ENCODE data around the gene ST6GALNAC2.
"Not testable (repeated sequence)": the region's sequence is repeated elsewhere in the genome, so short reads cannot be mapped to it uniquely, and the experiment has no call there.

ST6GALNAC2 gene

DNA sequence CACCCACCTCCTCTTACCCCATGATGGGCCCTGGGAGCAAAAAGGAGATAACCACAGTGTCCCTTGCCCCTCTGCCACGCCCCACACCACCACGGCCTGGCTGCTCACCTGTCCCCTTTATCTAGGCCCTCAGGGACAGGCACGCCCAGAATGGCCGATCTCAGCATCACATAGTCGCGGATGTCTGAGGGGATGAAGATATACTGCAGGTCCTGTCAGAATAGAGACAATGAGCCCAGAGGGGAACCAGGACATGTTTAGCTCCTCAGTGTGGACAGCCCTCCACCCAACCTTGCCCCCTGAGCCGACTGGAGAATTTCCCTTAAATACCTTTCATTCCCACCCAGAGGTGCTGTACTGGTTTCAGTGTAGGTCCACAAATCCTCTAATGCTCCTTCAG, 15.2 kb downstream of the ST6GALNAC2 start:
- no peak for DNase-seq (ENCODE audit: low read depth)

DNA sequence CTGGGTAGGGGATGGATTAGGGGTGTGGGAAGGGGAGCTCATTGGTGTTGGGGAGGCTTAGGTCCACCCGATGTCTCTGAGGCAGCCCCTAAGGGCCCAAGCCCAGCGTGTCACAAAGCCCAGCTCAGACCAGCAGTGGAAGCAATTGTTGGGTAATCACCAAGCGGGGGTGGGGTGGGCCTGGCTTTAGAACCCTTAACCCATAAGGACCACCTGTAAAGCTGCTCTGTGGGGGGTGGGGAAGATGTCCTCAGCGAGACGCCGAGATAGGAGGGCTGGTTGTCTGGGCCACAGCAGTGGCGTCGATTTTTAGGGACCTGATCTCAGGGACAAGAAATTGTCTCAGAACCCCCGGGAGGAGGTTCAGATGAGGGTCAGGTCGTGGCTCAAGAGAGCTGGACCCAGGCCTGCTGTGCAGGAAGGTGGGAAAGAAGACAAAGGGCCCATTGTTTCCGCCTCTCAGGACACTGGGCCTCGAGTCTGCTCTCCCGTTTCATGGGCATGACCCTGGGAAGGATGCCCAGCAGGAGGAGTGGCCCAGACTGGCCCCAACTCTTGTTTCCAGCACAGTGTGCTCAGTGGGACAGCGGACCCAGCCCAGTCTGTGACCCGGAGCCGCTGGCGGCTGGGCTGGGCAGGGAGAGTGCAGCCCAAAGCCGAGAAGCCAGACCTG, 15.9 kb downstream of the ST6GALNAC2 start:
- DNase-seq (ENCODE audit: low read depth): no peak

DNA sequence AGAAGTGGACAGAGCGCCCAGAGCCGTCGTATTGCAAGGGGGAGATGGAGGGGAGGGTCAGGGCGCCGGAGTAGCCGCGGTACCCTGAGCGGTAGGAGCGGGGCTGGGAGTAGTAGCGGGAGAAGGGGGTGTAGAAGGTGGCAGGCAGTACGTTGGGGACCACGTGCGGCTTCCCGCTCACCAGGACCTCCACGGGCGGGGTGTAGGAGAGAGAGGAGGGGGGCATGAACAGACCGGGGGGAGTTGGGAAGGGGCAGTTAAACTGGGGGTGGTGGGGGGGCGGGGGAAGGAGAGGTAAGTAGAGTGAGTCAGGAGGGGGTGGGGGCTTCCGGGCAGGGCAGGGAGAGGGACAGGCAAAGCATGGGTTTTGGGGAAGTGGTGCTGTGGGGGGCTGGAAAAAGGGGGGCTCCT, 16.8 kb downstream of the ST6GALNAC2 start:
- no peak for DNase-seq (ENCODE audit: low read depth)

DNA sequence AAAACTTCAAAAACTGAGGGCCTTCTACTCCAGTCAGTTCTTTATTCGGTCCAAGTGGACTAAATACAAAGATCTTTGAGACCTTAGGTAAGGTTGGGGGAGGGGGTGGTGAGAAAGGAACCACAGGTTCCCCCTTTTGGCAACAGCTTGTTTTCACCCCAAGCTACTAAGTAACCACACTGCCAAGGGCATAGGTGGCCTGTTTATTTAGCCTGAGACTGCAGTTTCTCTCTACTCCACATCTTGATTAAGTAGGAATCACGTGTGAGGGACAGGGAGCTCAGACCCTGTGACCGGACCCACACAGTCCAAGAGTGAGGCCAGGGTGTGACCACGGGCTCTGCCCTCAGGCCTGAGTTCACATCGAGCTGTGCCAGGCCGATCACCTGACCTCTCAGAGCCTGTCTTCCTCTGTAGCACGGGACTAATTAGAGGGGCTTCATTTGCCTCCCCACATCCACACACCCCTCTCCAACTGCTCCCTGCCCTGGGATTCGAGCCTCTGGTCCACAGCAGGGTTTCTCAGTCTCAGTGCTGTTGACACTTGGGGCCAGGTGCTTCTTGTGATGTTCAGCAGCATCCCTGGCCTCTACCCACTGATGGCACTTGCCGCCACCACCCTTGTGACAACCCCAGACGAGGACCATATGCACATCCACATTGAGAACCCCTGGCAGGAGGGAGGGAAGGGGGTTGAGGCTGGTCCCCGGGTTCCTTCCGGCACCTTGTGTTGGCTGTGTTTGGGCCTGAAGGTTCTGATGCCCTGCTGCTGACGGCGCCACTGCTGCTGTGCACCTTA, 17.8 kb downstream of the ST6GALNAC2 start:
- no peak for DNase-seq (ENCODE audit: low read depth)

DNA sequence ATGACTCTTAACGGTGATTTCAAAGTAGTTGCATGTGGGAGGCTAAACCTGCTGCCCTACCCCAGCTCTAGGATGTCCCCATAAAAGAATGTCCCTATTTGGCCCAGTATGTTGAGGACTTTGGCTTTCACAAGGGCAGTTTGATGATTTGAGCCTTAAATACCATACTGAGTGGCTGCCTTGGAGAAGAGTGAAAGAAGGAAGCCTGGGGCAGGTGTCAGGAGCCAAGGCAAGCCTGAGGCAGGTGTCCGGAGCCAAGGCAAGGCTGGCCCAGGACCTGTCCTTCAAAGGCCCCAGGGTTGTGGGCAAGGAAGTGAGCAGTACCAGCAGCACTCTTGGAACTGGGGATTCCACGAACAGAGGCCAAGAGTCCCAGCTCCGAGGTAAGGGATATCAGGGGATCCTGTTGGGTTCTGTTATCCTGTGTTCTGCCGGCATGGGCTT, 18.6 kb downstream of the ST6GALNAC2 start:
- DNase-seq (ENCODE audit: low read depth): no peak

DNA sequence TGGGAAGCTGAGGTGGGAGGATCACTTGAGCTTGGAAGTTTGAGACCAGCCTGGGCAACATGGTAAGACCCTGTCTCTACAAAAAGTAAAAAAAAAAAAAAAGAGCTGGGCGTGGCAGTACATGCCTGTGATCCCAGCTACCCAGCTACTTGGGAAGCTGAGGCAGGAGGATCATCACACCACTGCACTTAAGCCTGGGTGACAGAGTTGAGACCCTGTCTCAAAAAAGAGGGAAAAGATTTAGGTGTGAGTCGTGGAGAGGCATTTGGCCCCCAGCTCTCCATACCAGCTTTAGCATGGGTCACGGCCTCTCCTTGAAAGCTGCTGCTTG, 19.1 kb downstream of the ST6GALNAC2 start:
- no peak for DNase-seq (ENCODE audit: low read depth)

DNA sequence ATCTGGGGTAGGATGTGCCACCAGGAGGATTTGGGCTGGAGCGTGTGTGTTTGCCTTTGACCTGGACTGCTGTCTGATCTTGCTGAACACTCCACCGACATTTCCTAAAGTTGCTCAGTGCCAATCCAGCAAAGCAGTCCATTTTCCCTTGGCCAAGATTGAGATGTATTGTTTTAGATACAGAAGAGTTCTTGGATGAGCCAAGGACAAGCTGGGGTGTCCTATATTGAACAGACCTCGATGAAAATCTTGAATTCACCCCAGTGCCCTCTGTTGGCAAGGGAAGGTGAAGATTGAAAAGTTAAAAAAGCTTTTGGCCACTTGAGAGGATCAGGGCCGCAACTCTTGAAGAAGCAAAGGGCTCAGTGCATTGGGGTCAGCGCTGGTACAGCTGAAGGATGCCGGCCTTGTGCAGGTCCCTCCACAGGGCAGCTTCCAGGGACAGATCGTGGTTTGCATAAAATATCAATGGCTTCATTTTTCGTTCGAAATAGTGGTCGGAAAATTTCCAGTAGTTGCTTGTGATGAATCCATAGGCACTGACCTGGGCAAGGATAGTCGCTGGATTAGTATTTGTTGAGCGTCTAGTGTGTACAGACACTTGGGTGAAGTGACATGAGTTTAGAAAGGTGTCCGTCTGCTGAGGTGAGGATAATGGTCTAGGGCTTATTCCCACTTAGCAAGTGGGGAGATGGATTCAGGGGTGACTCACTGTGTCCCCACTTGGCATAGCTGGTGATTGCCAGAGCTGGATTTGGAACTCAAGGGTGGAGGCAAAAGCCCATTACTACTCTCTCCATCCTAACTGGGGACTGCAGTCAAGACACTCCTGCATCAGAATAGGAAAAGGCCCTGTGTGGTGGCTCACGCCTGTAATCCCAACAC, 19.7 kb downstream of the ST6GALNAC2 start:
- DNase-seq (ENCODE audit: low read depth): no peak

DNA sequence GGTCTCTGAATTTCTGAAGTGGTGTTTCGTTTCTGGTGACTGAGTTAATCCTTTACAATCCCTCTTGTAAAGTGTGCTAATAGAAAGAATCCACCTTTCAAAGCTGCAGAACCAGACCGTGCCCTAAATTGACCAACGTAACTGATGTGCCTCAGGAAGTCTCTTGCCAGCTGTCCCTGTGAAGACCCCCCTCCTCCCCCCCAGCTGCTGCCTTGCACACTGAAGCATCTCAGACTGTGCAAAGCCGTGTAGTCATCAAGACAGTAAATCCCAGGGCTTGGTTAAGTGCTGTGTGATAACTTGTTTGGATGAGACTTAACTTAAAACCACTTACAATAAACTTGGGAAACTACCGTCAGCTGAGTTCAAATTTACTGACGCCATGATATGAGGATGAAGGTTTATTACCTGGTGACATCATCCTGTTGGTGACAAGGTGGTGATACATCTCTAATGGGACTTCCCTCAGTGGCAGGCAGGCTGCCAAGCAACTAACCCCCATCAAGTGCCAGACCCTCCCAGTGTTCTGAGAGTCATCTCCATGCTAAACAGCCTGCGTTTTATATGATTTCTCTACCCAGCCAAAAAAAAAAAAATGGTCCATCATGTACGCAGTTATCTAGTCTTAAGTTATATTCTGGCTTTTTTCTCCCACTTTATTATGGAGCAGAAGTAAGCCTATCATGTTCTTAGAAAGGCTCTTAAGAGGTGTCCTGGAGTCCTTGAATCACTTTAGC, 20.5 kb downstream of the ST6GALNAC2 start:
- DNase-seq (ENCODE audit: low read depth): not testable (repeated sequence)

DNA sequence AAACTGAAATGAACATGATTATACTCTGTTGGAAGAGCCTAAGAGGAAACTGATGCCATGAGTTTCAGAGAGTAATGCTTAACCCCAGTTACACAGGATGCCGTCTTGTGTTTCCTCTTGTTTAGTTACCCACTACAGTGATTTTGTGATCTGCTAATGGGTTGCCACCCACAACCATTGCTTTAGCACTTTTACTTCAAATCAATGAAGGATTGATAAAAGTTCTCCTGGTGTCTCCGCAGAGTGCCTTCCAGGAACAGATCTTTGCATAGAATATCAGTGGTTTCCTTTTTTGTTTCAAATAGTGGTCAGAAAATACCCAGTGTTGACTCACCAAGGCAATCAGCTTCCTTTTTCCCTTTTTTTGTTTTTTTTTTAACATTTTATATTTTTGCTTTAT, 22.3 kb downstream of the ST6GALNAC2 start:
- DNase-seq (ENCODE audit: low read depth): not testable (repeated sequence)

DNA sequence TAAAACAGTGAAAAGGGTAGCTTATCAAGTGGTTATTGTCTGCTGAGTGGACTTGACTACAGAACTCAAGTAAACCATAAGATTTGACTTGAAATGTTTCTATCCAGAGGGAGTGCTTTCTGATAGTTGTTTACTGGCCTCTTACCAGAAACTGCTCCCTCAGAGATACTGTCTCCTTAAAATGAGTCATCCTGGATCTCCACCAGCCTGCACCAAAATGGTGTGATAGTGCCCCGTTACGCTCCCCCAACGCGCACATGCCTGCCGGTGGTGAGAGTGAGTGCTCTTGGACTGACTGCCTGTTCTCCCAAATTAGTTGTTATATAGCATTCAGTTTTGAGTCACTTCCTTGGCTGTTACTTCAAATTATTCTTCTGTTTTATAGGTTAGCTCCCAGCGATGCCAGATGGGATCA, 22.9 kb downstream of the ST6GALNAC2 start:
- DNase-seq (ENCODE audit: low read depth): no peak

DNA sequence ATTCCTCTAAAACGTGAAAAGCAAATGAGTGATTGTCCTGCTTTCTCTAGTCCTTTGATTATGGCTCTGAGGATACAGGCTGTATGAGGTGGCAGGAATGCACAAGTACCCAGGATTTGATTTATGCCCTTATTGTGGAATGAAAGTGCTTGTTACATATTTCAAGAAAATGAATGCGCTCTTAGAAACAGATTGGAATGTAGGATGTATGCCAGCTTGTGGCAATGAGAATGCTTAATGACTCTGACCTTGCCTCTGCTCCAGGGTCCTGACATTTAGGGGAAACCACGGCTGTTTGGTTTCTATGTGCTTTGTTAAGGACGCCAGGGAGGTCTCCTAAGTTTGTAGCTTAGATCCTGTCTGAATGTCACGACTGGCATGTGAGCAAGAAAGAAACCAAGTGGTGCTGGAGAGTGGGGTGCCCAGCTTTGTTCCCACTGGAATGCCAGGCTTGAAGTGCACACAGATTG, 23.8 kb downstream of the ST6GALNAC2 start:
- no peak for DNase-seq (ENCODE audit: low read depth)

DNA sequence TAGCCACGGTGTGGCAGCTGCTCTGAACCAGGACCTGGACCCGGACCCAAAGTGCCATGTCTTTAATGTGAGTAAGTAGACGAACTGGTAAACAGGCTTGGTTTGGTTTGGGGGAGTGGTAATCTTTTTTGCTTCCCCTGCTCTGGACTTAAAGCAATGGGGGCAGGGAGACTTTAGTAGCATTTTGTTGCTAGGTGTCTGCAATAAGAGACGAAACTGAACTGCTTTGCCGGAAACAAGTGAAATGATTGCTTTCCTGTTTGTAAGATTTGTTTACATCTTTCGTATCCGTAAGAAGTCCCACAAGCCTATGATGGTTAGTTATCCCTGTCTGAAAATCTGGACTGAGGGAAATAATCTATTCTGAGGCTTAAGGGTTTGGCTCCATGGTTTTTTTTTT, 24.3 kb downstream of the ST6GALNAC2 start:
- no peak for DNase-seq (ENCODE audit: low read depth)

DNA sequence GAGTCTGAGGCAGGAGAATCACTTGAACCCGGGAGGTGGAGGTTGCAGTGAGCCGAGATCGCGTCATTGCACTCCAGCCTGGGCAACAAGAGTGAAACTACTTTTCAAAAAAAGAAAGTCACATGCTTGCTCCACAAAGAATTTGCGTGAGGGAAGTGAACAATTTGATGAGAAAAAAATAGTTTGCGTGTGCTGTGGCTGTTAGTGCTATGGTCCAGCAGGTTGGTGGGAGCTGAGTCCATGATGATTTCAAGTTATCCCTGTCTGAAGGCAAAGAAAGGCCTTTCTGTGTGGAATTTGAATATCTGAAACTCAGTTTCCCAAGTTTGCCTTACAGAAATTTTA, 24.8 kb downstream of the ST6GALNAC2 start:
- DNase-seq (ENCODE audit: low read depth): no peak

DNA sequence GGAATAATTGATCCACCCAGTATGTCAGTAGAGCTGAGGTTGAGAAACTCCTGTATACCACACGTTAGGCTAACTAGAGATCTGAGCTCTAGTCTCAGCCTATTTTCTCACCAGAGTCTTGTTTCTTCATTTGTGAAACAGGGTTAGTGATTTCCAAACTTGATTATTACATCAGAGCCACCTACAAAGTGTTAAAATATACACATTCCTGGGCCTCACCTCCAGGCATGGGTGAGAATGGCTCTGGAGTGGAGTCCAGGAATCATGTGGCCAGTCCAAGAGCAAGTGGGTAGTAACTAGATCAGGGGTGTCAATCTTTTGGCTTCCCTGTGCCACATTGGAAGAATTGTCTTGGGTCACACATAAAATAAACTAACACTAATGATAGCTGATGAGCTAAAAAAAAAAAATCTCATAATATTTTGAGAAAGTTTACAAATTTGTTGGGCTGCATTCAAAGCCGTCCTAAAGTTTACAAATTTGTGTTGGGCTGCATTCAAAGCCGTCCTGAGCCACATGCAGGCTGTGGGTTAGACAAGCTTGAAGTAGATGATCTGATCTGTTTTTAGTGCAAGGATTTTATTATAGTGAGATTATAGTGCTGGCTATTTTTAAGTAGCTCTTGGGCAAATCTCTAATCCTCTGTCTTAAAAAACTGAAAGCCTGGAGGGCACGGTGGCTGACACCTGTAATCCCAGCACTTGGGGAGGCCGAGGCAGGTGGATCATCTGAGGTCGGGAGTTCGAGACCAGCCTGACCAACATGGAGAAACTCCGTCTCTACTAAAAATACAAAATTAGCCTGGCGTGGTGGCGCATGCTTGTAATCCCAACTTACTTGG, 25.4 kb downstream of the ST6GALNAC2 start:
- no peak for DNase-seq (ENCODE audit: low read depth)

DNA sequence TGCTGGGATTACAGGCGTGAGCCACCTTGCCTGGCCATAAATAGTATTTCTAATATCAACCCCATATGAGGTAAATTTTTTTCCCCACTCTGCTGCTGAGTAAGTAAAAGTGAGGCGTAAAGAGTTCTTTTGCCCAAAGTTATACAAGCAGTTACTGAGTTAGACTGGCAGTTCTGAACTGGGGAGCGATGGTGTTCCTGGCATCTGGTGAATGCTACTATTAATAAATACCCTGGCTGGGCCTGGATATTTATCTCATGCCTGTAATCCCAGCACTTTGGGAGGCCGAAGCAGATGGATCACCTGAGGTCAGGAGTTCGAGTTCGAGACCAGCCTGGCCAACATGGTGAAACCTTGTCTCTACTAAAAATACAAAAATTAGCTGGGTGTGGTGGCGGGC, 26.2 kb downstream of the ST6GALNAC2 start:
- not testable (repeated sequence) for DNase-seq (ENCODE audit: low read depth)

DNA sequence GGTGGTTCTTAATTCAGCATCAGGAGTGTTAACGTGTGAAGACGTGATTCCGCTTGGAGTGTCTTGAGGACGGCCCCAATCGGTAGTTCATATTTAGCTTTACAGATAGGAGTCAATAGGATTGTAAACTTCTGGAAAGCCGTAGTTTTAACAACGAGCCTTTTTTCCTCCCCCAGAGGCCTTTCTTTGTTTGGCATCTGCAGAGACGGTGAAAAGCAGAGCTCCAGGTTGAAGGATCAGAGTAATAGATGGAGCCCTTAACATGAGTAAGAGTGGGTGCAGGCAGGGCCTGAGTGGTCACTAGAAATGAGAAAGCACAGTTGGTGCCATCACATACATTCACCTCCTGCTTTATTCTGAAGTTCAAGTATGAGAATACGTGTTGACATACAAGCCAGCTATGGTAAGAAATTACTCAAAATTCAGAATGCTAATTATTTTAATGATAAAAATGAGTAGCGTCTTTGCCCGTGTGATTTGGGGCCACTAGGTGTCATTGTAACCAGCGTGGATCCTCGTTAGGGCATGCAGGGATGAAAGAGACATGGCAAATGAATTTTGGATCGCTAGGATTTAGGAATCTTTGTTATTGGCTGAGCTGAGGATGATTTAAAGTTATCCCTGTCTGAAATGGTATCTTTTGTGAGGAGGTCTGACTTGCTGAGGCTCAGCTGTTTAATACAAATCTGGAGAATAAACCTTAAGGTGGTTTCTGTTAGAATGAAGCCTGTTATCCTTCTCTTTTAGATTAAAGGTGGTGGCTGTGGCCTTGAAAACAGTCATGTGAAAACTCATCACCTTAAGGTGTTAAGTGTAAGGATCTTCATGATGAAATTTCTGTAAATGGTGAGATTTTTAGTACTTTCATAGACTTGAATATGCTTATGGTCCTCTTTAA, 27.2 kb downstream of the ST6GALNAC2 start:
- no peak for DNase-seq (ENCODE audit: low read depth)

DNA sequence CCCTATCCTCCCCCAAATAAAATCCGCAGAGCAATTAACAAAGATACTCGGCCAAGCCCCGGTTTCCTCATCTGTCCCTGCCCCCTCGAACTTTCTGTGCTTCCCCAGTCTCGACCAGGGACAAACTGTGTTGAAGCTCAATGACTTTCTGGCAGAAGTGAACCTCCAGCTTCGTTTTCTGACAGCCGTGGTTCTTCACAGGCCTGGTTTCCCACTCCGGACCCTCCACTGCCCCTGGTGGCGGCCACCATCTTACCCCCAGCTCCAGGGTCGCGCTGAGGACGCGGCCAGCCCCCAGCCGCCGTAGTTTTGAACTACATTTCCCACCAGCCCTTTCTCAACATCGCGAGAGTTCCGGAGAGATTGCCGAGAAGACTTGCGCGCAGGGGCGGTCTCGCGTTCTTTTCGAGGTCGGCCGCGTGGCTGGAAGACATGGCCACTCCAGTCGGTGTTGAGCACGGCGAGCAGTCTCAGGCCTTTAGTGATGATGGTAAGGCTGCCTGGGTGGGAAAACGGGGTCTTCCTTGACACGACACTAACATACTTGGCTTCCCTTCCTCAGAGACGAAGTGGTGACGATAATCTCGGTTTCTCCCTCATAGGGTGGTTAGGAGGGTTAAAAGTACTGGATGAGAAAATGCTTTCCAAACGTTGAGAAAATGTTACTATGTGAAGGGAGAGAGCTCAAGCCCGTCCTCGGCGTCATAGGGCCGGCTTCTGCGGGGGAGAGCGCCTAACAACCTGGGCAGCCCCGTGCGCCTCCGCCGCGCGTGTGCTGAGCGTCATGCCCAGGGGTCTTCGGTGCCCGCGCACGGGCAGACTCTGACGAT, 28.1 kb downstream of the ST6GALNAC2 start:
- peak; percentile 89 for DNase-seq (ENCODE audit: low read depth)

DNA sequence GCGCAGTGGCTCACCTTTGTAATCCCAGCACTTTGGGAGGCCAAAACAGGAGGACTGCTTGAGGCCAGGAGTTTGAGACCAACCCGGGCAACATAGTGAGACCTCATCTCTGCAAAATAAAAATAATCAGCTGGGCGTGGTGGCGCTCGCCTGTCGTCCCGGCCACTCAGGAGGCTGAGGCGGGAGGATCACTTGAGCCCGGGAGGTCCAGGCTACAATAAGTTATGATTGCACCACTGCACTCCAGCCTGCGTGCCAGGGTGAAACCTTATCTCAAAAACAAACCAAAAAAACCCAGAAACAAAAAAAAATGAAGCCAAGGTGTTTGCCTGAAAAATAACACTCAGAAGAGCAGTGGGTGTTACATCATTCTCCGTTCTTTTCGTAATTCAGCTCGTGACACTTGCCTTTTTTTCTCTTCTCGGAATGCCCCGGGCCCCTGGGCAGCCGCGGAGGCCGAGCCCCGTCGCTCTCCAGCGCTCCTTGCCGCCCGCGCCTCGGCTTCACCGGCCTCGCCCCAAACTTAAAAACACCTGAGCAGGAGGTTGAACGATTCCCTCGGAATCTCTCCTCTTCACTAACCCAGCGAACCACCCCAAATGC, 28.8 kb downstream of the ST6GALNAC2 start:
- no peak for DNase-seq (ENCODE audit: low read depth)

DNA sequence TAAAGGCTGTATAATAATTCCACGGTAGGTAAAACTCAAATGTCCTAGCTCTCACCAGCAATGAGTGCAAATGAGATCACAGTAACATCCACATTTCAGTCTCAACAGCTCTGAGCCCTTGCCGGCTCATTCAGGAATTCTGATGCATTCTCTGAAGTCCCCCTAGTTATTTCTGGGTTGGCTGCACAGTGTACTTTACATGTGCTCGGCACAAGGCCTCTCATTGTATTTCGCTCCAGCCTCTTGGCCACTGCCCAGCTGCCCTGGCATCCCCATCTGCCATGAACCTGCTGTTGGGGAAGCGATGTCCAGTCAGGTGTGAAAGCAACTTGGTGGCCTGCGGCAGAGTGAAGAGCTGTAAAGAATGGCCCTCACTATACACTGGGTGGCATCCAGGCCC, 31.5 kb downstream of the ST6GALNAC2 start:
- DNase-seq (ENCODE audit: low read depth): no peak

Measured in activated gamma-delta T cell treated with anti-CD3 and anti-CD28 coated beads, Interleukin-2, amount 50 U/mL, for 16 hours (primary cell).